ENCODE results near the gene NTHL1.

DNA sequence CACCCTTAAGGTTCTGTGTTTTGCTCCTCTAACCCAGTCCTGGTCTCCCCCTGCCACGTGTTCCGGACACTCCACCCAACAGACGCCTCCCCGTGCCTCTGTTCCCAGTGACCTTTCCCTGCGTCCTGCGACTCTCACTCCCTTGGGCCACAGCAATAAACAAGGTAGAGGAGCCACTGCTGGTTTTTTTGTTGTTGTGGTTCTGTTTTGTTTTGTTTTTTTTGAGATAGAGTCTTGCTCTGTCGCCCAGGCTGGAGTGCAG is 31.8 kb downstream of the NTHL1 start:
- TF ChIP-seq, protein P1, sequence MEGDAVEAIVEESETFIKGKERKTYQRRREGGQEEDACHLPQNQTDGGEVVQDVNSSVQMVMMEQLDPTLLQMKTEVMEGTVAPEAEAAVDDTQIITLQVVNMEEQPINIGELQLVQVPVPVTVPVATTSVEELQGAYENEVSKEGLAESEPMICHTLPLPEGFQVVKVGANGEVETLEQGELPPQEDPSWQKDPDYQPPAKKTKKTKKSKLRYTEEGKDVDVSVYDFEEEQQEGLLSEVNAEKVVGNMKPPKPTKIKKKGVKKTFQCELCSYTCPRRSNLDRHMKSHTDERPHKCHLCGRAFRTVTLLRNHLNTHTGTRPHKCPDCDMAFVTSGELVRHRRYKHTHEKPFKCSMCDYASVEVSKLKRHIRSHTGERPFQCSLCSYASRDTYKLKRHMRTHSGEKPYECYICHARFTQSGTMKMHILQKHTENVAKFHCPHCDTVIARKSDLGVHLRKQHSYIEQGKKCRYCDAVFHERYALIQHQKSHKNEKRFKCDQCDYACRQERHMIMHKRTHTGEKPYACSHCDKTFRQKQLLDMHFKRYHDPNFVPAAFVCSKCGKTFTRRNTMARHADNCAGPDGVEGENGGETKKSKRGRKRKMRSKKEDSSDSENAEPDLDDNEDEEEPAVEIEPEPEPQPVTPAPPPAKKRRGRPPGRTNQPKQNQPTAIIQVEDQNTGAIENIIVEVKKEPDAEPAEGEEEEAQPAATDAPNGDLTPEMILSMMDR (IDR thresholded peaks at IDR 0.05), result no peak
- TF ChIP-seq POLR2A (IDR thresholded peaks at IDR 0.05), result no peak
